ENCODE measurements around the gene UQCRHL. TPM values are rescaled to one million over a fixed set of nuclear protein-coding genes. Genes with fewer than 3 reads are reported as not detected.
"Not testable (repeated sequence)": the region's sequence is repeated elsewhere in the genome, so short reads cannot be mapped to it uniquely, and the experiment has no call there.

Gene UQCRHL
- polyA plus RNA-seq, result 1.3 TPM

DNA sequence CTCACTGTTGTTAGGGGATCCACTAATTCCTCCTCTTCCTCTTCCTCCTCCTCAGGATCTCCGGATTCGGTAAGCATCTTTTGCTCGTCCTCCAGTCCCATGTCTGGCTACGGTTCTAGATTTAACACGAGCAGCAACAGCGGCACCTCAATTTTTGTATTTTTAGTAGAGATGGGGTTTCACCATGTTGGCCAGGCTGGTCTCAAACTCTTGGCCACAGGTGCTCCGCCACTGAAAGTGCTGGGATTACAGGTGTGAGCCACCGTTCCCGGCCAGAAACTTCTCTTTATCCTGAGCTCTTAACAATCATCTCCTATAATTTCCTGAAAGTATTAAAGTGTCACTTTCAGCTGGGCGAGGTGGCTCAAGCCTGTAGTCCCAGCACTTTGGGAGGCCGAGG lies at the start of gene UQCRHL:
UQCRHL (minus strand) TSS at position 101 of the 400 bp plus-strand sequence; CDS start at position 101, 0 bp downstream.
- not testable (repeated sequence) for H3K27me3 Mint-ChIP-seq, H3K4me1 Mint-ChIP-seq, H3K36me3 Mint-ChIP-seq, H3K9me3 Mint-ChIP-seq
- peak within 1 kb of the TSS in 1 of 4 donors; percentile 45 for H3K4me3 Mint-ChIP-seq
- peak within 1 kb of the TSS in 1 of 3 donors; percentile 64 for H3K27ac Mint-ChIP-seq

DNA sequence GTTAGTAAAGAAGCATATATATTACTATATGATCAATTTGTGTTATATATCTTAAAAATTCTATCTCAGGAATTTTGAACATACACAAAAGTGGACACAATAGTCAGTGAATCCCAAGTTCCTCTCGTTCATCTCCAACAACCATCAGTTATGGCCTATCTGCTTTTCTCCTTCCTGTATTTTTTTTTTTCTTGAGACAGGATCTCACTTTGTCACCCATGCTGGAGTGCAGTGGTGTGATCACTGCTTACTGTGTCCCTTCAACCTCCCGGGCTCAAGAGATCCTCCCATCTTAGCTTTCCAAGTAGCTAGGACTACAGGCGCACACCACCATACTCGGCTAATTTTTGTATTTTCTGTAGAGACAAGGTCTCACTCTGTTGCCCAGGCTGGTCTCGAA lies 49.4 kb upstream of the UQCRHL start:
- Mint-ChIP-seq H3K9me3 (no peaks in the 10 kb centered on the region), H3K4me1 (peaks cover 17 to 29% (median 25%) of the 10 kb centered on the region in 3 donors), H3K27me3 (no peaks in the 10 kb centered on the region), H3K36me3 (no peaks in the 10 kb centered on the region), H3K4me3 (peak overlapping the region in 3 of 4 donors; percentile 26 to 72 (median 71)), H3K27ac (no peak overlapping the region)

DNA sequence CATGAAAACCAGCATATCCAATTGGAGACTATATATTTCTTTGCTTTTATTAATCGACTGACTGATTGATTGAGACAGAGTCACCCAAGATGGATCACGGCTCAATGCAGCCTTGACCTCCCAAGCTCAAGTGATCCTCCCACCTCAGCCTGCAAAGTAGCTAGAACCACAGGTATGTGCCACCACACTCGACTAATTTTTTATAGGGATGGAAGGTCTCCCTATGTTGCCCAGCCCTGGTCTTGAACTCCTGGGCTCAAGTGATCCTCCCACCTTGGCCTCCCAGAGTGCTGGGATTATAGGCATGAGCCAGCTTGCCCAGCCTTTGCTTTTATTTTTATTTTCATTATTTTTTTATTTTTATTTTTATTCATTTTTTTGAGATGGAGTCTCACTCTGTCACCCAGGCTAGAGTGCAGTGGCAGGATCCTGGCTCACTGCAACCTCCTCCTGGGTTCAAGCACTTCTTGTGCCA lies 45.4 kb upstream of the UQCRHL start:
- Mint-ChIP-seq H3K4me3 (peak overlapping the region in 2 of 4 donors; percentile 28 to 81), H3K36me3 (no peaks in the 10 kb centered on the region), H3K9me3 (no peaks in the 10 kb centered on the region), H3K27ac (no peak overlapping the region), H3K27me3 (no peaks in the 10 kb centered on the region), H3K4me1 (peaks cover 37 to 44% (median 38%) of the 10 kb centered on the region in 3 donors)

DNA sequence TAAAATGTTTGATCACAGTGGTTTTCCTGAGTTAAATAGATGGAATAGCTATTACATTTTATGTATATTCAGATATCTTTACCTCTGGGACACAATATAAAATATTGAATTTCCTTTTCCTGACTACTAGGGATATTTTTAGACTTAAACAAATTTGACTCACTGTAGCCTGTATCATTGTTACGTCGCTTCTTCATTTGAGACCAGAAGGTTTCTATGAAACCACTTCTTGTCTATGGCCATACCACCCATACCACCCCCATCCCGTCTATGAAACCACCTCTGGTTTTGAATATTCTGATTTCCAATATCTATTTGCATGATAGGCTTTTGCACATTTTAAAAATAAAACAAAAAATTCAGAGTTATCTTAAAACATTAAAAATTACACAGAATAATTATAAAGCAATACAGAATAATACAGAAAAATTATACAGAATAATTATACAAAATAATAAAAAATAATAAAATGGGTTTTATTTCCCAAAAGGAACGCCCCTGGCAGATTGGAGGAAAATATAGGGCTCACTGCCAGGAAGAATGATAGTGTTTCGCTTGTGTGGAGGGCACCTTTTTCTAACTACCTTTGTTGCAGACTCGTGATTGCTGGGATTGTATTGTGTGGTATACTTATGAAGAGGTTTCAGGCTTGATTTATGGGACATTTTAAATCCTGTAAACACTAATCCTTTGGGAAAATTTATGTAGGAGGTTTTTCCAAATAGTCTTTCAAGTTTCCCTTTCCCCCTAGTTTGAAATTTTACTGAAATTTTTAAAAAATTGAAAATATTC lies 44.8 kb upstream of the UQCRHL start:
- peak overlapping the region in 3 of 4 donors; percentile 44 to 90 (median 65) for H3K4me3 Mint-ChIP-seq
- peak overlapping the region in 2 of 3 donors; percentile 39 to 87 for H3K27ac Mint-ChIP-seq

DNA sequence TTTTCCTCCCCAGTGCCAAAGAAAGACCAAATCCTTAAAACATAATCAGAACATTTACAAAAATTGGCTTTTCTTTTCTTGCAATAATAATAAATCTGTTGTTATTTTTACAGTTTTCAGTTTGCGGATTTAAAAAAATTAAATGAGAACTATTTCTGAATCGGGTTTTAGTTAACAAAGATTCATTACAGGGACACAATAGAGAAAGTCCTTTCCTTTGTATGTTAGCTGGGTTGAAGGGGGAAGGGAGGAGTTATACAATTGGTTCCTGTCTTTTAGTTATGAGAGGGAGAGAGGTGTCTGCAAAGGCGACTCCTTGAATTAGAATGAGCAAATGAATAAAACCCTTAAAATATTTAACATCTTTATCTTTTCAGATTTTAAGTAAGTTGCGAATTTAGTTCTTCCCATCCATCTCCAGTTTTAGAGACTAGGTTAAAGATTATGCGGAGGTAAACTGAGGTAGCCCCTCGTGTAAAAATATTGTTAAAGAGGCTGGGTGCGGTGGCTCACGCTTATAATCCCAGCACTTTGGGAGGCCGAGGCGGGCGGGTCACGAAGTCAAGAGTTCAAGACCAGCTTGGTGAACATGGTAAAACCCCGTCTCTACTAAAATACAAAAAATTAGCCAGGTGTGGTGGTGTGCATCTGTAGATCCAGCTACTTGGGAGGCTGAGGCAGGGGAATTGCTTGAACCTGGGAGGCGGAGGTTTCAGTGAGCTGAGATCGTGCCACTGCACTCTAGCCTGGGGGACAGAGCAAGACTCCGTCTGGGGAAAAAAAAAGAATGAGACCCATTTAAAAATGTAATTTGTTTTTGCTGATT lies 44.0 kb upstream of the UQCRHL start:
- Mint-ChIP-seq H3K27me3 (no peaks in the 10 kb centered on the region), H3K4me3 (peak overlapping the region; percentile 44 to 90 (median 62)), H3K4me1 (peaks cover 33 to 44% (median 34%) of the 10 kb centered on the region in 3 donors), H3K36me3 (no peaks in the 10 kb centered on the region), H3K9me3 (no peaks in the 10 kb centered on the region), H3K27ac (peak overlapping the region; percentile 23 to 87 (median 39))

More for the DNA sequence above, 44.8 kb upstream of the UQCRHL start:
- Mint-ChIP-seq H3K4me1 (peaks cover 36 to 44% (median 37%) of the 10 kb centered on the region in 3 donors), H3K27me3 (no peaks in the 10 kb centered on the region), H3K9me3 (no peaks in the 10 kb centered on the region), H3K36me3 (no peaks in the 10 kb centered on the region)

DNA sequence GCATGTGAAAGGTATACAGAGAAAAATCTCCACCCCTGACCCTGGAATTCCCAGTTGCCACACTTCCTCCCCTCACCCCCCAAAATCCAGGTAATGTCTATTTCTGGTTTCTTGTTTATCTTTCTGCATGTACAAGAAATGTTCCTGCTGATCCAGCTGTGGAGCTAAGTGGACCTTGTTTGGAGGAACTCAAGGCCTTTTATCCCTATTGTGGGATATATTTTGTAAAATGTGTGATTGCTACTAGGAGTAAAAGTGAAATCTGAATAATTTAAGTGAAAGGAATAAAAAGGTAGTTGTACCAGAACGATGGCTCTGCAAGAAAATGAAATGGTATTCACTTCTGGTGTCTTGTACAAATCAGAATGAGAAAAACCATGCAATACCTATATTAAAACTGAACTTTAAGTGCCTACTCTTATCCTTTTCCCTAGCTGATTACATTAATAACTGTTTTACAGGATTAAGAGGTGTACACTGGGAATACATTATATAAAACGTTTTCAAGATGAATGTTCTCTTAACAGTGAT lies 43.1 kb upstream of the UQCRHL start:
- Mint-ChIP-seq H3K36me3 (no peaks in the 10 kb centered on the region), H3K4me3 (peak overlapping the region; percentile 71 to 100 (median 98)), H3K9me3 (no peaks in the 10 kb centered on the region), H3K4me1 (peaks cover 31 to 44% (median 34%) of the 10 kb centered on the region in 3 donors), H3K27ac (peak overlapping the region; percentile 23 to 96 (median 31)), H3K27me3 (no peaks in the 10 kb centered on the region)

DNA sequence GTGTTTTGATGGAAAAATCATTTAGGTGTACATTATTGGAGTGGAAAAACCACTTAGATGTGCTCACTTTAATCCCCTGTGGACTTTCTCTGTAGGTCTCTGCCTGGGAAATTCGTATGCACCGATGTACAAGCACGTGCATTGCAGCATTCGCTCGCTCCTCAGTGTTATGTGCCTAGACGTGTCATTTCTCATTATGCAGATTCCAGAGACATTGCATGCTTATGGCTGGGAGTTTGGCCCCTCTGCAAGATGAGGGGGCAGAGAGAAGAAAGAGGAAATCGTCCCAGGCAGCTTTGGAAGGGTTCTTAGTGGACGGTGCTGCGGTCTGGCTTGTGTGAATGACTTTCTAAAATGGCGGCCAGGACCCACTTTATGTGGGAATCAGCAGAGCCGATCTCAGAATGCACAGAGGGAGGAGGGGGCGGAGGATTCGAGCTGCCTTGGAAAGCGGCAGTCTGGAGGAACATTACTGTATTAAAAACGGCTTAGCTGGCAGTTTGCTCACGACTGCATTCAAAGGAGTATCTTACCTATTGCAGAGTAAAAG lies 42.4 kb upstream of the UQCRHL start:
- Mint-ChIP-seq H3K4me1 (peaks cover 37 to 46% (median 38%) of the 10 kb centered on the region in 3 donors), H3K27me3 (no peaks in the 10 kb centered on the region), H3K9me3 (no peaks in the 10 kb centered on the region), H3K4me3 (peak overlapping the region; percentile 98 to 100 (median 99)), H3K27ac (peak overlapping the region; percentile 96 to 98 (median 98)), H3K36me3 (no peaks in the 10 kb centered on the region)

DNA sequence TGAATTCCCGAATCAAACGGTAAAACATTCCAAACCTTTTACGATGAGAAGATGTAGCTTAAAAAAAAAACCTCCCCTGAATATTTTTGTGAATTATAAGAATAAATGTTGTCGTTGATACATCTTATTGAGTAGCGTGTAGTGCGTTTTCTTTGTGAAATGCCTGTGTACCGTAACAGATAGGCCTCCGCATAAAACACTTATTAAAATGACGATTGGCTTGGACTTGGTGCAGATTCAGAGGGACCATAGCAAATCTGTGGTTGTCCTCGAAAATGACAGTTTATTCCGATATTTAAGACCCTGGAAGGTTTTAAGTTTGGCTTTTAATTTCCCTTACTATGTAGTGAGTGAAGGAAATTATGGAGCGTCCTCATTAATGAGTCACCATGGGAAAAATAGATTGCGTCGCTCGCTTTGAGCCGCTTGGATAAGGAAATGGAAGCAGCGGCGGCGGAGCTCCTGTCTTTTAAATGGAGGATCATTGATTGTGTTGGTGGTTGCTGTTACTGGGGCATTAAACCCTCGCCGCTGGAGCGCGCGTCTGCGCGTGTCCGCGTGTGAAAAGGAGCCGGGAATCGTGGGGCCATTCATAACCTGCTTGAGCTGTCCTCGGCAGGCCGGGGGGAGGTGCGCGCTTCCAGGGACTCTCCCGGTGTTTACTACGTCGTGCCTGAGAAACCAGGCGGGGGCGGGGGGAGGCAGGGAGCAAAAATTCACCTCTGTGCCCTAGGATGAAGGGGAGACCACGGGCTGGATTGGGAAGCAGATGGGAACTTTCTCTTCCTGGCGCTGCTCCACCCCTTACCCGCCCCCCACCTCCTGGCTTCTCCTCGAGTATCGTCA lies 41.7 kb upstream of the UQCRHL start:
- Mint-ChIP-seq H3K27me3 (no peaks in the 10 kb centered on the region), H3K9me3 (no peaks in the 10 kb centered on the region), H3K27ac (peak overlapping the region; percentile 96 to 98 (median 98)), H3K36me3 (no peaks in the 10 kb centered on the region), H3K4me1 (peaks cover 38 to 45% (median 40%) of the 10 kb centered on the region in 3 donors), H3K4me3 (peak overlapping the region; percentile 98 to 100 (median 99))

DNA sequence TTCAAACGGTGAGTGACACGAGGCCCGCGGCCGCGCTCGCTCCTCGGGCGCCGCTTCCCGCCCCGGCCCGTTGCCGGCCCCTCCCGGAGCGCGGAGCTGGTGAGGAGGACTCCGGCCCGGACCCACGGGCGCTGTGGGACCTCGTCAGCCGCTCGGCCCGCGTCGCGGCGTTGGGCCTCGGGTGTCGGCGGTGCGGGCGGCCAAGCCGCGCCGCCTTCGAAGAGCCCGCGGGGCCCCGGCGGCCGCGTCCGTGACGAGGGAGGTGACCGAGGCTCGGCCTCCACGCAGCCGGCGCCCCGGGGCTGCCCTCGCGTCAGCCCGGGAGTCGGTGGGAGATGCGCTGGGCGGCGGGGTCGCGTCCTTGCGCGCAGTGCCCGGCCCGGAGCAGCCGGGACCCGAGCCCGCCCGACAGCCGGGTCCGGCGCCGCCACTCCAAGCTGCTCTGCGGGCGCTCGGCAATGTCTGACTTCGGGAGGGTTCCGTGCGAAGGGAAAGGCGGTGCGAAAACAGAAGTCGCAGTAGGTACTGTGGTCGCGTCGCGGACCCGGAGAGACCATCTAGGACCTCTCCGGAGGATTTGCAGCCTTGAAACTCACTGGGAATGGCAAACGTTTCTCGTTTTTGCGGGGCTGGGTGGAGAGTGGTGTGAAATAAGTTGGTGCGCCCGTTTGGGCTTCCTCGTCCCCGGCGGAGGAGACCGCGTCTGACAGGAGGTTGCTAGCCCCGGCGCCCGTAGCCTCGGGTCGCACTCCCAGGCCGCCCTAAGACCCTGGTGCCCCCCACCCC lies 40.9 kb upstream of the UQCRHL start:
- no peaks in the 10 kb centered on the region for H3K9me3 Mint-ChIP-seq
- no peaks in the 10 kb centered on the region for H3K27me3 Mint-ChIP-seq
- H3K4me3 Mint-ChIP-seq, result peak overlapping the region; percentile 98 to 100 (median 99)
- H3K4me1 Mint-ChIP-seq, result peaks cover 43 to 52% (median 45%) of the 10 kb centered on the region in 3 donors
- no peaks in the 10 kb centered on the region for H3K36me3 Mint-ChIP-seq
- H3K27ac Mint-ChIP-seq, result peak overlapping the region; percentile 96 to 98 (median 98)

DNA sequence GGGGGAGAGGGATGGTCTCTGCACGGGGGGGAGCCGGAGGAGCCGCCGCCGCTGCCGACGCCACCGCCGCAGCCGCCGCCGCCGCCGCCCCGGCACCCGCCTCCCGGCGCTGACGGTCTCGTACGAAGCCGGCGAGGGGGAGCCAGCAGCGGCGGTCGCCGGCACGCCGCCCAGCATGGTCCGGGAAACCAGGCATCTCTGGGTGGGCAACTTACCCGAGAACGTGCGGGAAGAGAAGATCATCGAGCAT lies 40.4 kb upstream of the UQCRHL start:
- Mint-ChIP-seq H3K9me3 (no peaks in the 10 kb centered on the region), H3K4me3 (peak overlapping the region; percentile 94 to 98 (median 96)), H3K4me1 (peaks cover 43 to 52% (median 46%) of the 10 kb centered on the region in 3 donors), H3K27ac (peak overlapping the region in 2 of 3 donors; percentile 84 to 98), H3K27me3 (no peaks in the 10 kb centered on the region), H3K36me3 (no peaks in the 10 kb centered on the region)

DNA sequence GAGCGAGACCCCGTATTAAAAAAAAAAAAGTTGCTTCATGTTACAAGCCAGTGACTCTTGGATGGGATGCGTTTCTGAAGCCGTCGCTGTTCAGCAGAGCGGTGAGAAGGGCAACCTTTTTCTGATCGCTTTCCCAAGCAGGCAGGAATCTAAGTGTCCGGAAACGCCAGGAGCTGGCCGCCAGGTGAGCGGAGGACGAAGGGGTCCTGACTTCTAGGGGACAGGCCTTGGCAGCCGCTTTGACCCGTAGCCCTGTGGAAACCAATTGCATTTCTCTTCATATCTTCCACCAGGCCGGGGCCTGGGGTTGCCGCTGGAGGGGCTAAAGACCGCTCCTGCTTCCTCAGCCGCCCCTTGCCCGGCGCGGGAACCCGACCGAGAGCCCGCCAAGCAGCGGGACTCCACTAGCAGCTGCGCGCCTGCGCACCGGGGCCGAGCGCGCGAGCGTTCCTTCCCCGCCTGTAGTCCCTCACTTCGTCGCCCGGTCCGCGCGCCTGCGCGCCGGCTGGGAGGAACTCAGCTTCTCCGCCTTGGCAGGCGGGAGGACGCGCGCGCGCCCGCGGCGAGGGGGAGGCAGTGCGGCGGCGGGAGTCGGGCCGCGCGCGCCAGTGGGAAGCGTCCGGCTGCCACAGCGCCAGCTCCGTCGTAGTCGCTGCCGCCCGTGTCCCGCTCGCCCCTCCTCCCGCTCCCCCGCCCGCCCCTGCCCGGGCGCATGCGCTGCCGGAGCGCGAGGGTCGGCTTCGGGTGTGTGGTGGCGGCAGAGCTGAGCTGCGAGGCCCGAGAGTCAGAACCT lies 39.8 kb upstream of the UQCRHL start, which contains the start of gene SPEN:
SPEN (plus strand) TSS at position 608 of the 793 bp plus-strand sequence. CDS start 361 bp downstream, outside the sequence.
- peak within 1 kb of the TSS; percentile 98 to 99 (median 98) for H3K27ac Mint-ChIP-seq
- peaks cover 40 to 52% (median 45%) of the 10 kb centered on the region in 3 donors for H3K4me1 Mint-ChIP-seq
- peak within 1 kb of the TSS; percentile 98 to 100 (median 99) for H3K4me3 Mint-ChIP-seq
- H3K9me3 Mint-ChIP-seq, result no peaks in the 10 kb centered on the region
- H3K36me3 Mint-ChIP-seq, result no peaks in the 10 kb centered on the region
- no peaks in the 10 kb centered on the region for H3K27me3 Mint-ChIP-seq

DNA sequence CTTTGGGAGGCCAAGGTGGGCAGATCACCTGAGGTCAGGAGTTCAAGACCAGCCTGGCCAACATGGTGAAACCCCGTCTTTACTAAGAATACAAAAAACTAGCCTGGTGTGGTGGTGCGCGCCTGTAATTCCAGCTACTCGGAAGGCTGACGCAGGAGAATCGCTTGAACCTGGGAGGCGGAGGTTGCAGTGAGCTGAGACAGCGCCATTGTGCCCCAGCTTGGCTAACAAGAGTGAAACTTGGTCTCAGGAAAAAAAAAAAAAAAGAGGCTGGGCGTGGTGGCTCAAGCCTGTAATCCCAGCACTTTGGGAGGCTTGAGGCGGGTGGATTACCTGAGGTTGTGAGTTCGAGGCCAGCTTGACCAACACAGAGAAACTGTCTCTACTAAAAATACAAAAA lies 38.6 kb upstream of the UQCRHL start:
- Mint-ChIP-seq H3K4me1 (peaks cover 30 to 42% (median 33%) of the 10 kb centered on the region in 3 donors), H3K4me3 (peak overlapping the region; percentile 44 to 98 (median 88)), H3K27ac (peak overlapping the region in 2 of 3 donors; percentile 91 to 98)
- H3K36me3 Mint-ChIP-seq, H3K9me3 Mint-ChIP-seq, H3K27me3 Mint-ChIP-seq: not testable (repeated sequence)

All from IgD-negative memory B cell (primary cell).